Stimulated activated CD8-positive, alpha-beta memory T cell treated with anti-CD3 and anti-CD28 coated beads, Interleukin-2, amount 100 ng/mL, for 48 hours (primary cell): ENCODE data around the gene CCK.

Experiments
- DNase-seq, 2 donors: peaks; one replicate each; pipeline ENCODE4 v3.0.0-alpha.2; 2020; ENCODE audit warnings: low read depth in 2 of 2

The CCK gene

GRCh38 chr3:42225486-42226363, 40.3 kb downstream of the CCK start:
- no peak for DNase-seq

DNA sequence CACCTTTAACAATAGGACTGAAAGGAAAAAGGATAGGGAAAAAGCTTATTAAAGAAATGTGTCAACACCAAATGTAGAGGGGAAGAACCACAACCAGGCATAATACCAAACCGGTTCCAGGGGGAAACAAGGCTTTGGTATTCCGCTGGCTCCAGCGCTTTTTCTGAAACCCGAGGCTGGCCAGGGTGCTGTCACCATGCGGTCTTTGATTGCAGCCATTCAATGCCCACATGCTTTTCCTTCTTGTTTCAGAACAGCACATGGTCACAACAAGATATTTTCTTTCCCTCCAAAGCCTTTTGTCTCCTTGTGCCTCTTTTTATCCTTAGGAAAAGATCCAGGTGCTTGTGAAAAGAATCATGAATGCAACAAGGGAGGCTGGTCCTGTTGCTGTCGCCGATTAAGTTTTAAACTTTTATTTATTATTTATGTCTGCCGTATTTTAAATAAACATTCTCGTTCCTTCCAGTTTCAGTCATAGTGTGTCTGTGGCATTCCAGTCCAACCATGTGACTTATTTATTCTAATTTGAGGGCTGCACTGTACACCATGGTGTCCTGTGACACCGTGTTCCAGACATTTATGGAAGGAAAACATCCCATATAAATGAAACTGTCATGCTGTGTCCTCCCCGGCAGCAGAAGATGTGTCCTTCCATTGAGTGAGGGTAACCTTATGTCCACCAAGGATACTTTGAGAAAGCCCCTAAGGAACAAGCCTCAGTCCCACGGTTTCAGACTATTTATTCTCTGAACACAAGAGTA, 41.1 kb downstream of the CCK start:
- DNase-seq, result no peak

DNA sequence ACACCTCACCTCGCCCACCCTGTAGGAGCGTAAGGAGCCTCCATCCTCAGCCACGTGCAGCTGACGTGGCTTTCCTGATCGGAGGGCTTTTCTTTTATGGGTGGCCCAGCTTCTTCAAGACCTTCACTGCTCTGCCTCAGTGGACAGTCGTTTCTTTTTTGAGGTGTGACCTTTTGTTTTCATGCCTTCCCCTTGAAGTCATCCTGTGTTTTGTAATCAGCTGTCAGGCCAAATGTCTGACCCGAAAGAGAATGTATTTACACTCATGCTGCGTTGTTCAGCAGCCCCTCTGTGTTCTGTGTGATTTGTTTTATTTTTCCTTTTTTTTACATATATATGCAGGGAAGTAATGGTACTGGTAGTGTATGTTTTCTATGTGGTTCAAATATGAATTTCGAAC, 41.8 kb downstream of the CCK start:
- DNase-seq, result no peak

- no peak for DNase-seq
Measured at GRCh38 chr3:42222942-42223693, 42.9 kb downstream of the CCK start.

DNA sequence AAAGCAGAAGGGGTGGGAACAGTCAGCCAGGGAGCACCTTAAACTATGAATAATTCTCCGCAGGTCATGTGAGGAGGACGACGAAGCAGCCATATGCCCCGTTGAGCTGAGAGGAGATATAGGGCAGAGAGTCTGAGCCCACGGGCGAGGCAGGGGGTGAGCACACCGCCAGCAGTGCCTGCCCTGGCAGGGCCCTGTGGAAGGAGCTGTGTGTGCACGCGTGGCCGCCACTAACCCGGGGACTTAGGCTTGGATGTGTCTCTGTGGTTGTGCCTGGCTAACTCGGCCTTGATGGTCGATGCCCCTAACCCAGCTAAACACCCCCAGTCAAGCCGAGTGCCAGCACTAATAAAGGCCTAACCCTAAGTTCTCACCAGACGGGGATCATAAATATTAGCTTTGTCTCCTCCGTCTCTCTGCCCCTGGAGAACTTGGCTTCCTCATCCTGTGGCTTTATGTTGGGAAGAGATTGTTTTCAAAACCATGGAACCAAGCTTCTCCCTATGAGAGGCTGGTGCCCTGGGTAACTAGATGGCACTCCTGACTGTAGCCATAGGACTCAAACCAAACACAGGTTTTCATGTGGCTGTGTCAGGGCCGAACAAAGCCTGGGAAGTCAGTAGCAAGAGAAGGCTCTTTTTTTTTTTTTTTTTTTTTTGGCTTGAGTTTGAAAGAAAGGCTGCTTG, 45.4 kb downstream of the CCK start:
- DNase-seq, result no peak

- no peak for DNase-seq
Measured at GRCh38 chr3:42216931-42217333, 49.1 kb downstream of the CCK start.

DNA sequence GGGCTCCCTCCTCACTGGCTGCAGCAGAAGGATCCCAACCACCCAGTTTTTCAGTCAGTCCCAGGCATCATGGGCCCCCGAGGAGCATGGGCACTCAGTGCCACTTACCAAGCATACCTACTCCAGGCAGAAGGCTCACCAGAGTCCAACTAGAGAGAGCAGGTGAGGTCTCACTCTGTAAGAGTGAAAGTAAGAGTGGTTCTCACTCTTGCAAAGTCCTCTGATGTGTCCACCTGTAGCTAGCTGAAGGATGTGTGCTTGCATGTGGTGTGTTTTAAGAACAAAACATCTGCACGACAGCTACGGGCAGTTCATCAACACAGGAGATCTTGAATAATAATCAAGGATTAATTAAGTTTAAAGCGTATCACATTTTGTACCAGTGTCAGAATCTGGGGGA, 49.7 kb downstream of the CCK start:
- no peak for DNase-seq

DNA sequence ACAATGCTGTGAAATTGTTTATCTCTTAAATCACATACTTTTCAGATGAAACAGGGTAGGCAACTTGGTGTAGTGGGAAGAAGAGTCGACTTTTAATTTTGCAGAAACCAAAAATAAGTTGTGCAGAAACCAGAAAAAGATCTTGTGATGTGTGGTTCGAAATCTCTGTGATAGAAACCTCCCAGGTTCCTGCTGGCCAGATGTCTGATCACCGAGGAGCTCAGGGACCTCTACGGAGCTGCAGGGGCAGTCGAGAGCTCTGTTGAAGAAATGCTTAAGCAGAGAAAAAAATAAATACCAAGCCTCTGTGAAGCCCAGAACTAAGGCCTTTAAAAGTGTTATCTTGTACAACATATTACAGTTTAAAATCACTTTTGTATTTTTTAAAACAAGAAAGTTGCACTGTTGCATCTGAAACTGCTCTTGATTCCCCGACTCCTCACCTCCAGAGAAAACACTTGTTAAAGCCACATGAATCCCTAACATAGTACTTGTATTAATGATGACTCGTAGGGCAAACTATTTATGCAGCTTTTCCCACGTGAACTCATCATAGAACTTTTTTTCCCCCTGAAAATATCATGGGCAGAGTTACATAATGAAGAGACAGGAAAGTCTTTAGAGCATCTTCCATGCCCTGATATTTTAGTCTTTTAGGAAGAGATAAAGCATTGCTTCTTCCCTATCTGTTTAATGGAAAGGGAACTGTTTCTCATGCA, 51.3 kb downstream of the CCK start:
- DNase-seq, result no peak

DNA sequence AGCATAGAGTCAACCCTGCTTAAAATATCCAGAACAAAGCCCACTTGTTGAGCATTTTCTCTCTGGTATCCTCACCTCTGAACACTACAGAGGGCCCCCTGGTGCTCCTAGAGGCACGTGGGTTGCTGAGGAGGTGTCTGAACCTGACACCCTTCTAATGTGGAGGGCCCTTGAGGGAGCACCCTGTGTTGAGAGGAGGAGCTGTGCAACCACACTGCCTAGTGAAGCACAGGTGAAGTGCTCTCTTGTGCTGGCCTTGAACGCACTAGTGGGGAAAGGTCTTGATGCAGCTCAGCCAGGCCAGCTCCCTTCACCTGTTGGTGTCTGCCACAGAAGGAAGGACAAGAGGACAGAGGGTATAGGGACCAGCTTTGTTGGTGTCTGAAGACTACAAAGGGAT, 51.9 kb downstream of the CCK start:
- no peak for DNase-seq

GRCh38 chr3:42213417-42213816, 52.6 kb downstream of the CCK start:
- no peak for DNase-seq

- no peak for DNase-seq
Measured at GRCh38 chr3:42210726-42211125, 55.3 kb downstream of the CCK start.

GRCh38 chr3:42209917-42210316, 56.1 kb downstream of the CCK start:
- no peak for DNase-seq
